ENCODE data around the gene ITPR3.
A peak's percentile ranks its signal among the peaks of the same experiment; 100 is the strongest.

The ITPR3 gene

GRCh38 chr6:33737267-33738026 lies 116.3 kb downstream of the ITPR3 start:
- DNase-seq (ENCODE audit: low spot score) = no peak

GRCh38 chr6:33738153-33738552 lies 117.0 kb downstream of the ITPR3 start:
- DNase-seq (ENCODE audit: low spot score) = no peak

- DNase-seq (ENCODE audit: low spot score) = no peak
These were observed 117.8 kb downstream of the ITPR3 start for GRCh38 chr6:33738879-33739278.

GRCh38 chr6:33739571-33739970 lies 118.4 kb downstream of the ITPR3 start:
- no peak for DNase-seq (ENCODE audit: low spot score)

- DNase-seq (ENCODE audit: low spot score) = no peak
These were observed 119.1 kb downstream of the ITPR3 start for GRCh38 chr6:33740204-33740608.

GRCh38 chr6:33740794-33741193 lies 119.7 kb downstream of the ITPR3 start:
- DNase-seq (ENCODE audit: low spot score) = no peak

GRCh38 chr6:33742092-33742491 lies 121.0 kb downstream of the ITPR3 start:
- DNase-seq (ENCODE audit: low spot score) = no peak

GRCh38 chr6:33742837-33743236 lies 121.7 kb downstream of the ITPR3 start:
- no peak for DNase-seq (ENCODE audit: low spot score)

- DNase-seq (ENCODE audit: low spot score) = peak; percentile 86
These were observed 123.1 kb downstream of the ITPR3 start for GRCh38 chr6:33744001-33744848.

- DNase-seq (ENCODE audit: low spot score) = no peak
These were observed 123.9 kb downstream of the ITPR3 start for GRCh38 chr6:33744895-33745546.

- DNase-seq (ENCODE audit: low spot score) = no peak
These were observed 124.4 kb downstream of the ITPR3 start for GRCh38 chr6:33745548-33745947.

Data from AG08396 (cell line).